Uterus (tissue), 2 donors: Measurements from ENCODE around the gene PRKCSH.

Experiments
- POLR2A ChIP-seq, 2 donors: fragments of 450-650 bp; IDR thresholded peaks; one replicate each; pipeline ENCODE4 v1.6.1; 2016; ENCODE audit warnings: antibody characterized with exemption in 2 of 2, mild to moderate bottlenecking in 1 of 2, moderate library complexity in 1 of 2
- TF ChIP-seq, protein P1 (sequence below), 4 experiments: fragments of 200-600 bp in 2 of 4; fragments of 450-650 bp in 2 of 4; sonication (generic) in 2 of 4; IDR thresholded peaks; one replicate each; pipeline ENCODE4 v1.5.1; 2016 to 2019; ENCODE audit warnings: antibody characterized with exemption in 4 of 4, mild to moderate bottlenecking in 2 of 4, moderate library complexity in 1 of 4

DNA sequence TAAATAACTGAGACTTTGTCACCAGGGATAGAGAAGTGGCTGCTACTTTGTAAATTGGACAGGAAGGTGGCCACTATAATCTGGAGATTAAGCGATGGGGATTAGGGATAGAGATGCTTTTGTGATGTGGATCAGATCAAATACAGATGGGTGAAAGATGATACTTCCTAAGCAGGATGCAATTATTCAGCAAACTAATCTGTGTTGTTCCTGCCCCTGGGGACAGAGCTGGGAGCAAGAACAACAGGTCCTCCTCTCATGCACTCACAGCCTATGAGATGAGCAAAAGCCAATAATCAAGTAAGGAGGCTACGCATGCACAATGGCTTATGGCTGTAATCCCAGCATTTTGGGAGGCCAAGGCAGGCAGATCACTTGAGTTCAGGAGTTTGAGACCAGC lies 20.9 kb upstream of the PRKCSH start:
- TF ChIP-seq, protein P1, sequence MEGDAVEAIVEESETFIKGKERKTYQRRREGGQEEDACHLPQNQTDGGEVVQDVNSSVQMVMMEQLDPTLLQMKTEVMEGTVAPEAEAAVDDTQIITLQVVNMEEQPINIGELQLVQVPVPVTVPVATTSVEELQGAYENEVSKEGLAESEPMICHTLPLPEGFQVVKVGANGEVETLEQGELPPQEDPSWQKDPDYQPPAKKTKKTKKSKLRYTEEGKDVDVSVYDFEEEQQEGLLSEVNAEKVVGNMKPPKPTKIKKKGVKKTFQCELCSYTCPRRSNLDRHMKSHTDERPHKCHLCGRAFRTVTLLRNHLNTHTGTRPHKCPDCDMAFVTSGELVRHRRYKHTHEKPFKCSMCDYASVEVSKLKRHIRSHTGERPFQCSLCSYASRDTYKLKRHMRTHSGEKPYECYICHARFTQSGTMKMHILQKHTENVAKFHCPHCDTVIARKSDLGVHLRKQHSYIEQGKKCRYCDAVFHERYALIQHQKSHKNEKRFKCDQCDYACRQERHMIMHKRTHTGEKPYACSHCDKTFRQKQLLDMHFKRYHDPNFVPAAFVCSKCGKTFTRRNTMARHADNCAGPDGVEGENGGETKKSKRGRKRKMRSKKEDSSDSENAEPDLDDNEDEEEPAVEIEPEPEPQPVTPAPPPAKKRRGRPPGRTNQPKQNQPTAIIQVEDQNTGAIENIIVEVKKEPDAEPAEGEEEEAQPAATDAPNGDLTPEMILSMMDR (IDR thresholded peaks at IDR 0.05), result no peak
- no peak for TF ChIP-seq POLR2A (IDR thresholded peaks at IDR 0.05)
